Sigmoid colon (tissue), 7 donors: Measurements from ENCODE around the gene USP37. TPM values are rescaled to one million over a fixed set of nuclear protein-coding genes. Genes with fewer than 3 reads are reported as not detected.
"Not testable (repeated sequence)": the region's sequence is repeated elsewhere in the genome, so short reads cannot be mapped to it uniquely, and the experiment has no call there.

ENCODE experiments used
- DNase-seq: peaks from one replicate; pipeline ENCODE4 v3.0.0-alpha.2; 2019
- H3K27ac ChIP-seq, 4 donors: fragments of 200-600 bp; sonication (generic); one replicate each; pipeline ENCODE4 v1.5.1; 2016 to 2019; ENCODE audit warnings: mild to moderate bottlenecking in 1 of 4
- H3K27me3 ChIP-seq, 3 donors: fragments of 200-600 bp; sonication (generic); one replicate each; pipeline ENCODE4 v1.5.1; 2019; ENCODE audit warnings: mild to moderate bottlenecking in 1 of 3
- H3K36me3 ChIP-seq, 4 donors: fragments of 200-600 bp; sonication (generic); one replicate each; pipeline ENCODE4 v1.5.1; 2016 to 2019
- H3K4me1 ChIP-seq, 4 donors: fragments of 200-600 bp; sonication (generic); one replicate each; pipeline ENCODE4 v1.5.1; 2017 to 2019
- H3K4me3 ChIP-seq, 4 donors: fragments of 200-600 bp; sonication (generic); one replicate each; pipeline ENCODE4 v1.5.1; 2017 to 2019; ENCODE audit warnings: mild to moderate bottlenecking in 2 of 4, moderate library complexity in 1 of 4
- H3K9me3 ChIP-seq, 4 donors: fragments of 200-600 bp in 3 of 4; sonication (generic) in 3 of 4; one replicate each; pipeline versions ENCODE4 v1.5.1 to v1.6.1; 2013 to 2019
- CTCF ChIP-seq, 4 experiments: fragments of 450-650 bp in 3 of 4; fragments of 200-600 bp in 1 of 4; IDR thresholded peaks; one replicate each; pipeline ENCODE4 v1.5.1; 2016 to 2019; ENCODE audit warnings: antibody characterized with exemption in 4 of 4, mild to moderate bottlenecking in 3 of 4, moderate library complexity in 2 of 4
- EP300 ChIP-seq, 4 donors: sonication (generic); formaldehyde crosslinking; IDR thresholded peaks; one replicate each; pipeline ENCODE4 v1.6.1; 2017; ENCODE audit warnings: antibody characterized with exemption in 4 of 4
- POLR2A ChIP-seq, 2 donors: fragments of 450-650 bp; IDR thresholded peaks; one replicate each; pipeline ENCODE4 v1.6.1; 2016; ENCODE audit warnings: antibody characterized with exemption in 2 of 2, mild to moderate bottlenecking in 2 of 2, moderate library complexity in 2 of 2
- POLR2AphosphoS5 ChIP-seq, 4 donors: sonication (generic); formaldehyde crosslinking; IDR thresholded peaks; one replicate each; pipeline ENCODE4 v1.6.1; 2017; ENCODE audit warnings: antibody characterized with exemption in 4 of 4
- WGBS, 2 donors: extraction: QIAGEN DNeasy Blood & Tissue Kit; methylation state at CpG; one replicate each; pipeline ENCODE4 v1.1.7; 2013; 5-methylcytosine and 5-hydroxymethylcytosine counted together
- intact Hi-C: fragments of 100-400 bp; cut with DNase I; formaldehyde crosslinking; loops from one replicate; pipeline ENCODE4 v1.15.1; 2023
- polyA plus RNA-seq, 3 donors: library from polyadenylated mRNA; stranded (reverse); fragments of 200-250 nt; gene quantifications; one replicate each; pipeline ENCODE4 v1.2.3, GENCODE V29; 2013
- total RNA-seq, 4 donors: library from RNA; depleted of rRNA; stranded (reverse); fragments of >200 nt; gene quantifications; one replicate each; pipeline ENCODE4 v1.1.0, GENCODE V29; 2016
- donor health status: healthy with polysubstance abuse.
- donor health status: Bipolar disorder and iron deficiency.
- donor health status: healthy.

The USP37 gene
- total and polyA plus RNA-seq, 7 donors: 1.8 to 11.4 (median 6.6) TPM

- no peaks in the 10 kb centered on the region for H3K4me1 ChIP-seq
- H3K4me3 ChIP-seq: no peak overlapping the region
- no peak overlapping the region for H3K27ac ChIP-seq
- no peak for DNase-seq
- no peaks in the 10 kb centered on the region for H3K27me3 ChIP-seq
- no peaks in the 10 kb centered on the region for H3K9me3 ChIP-seq
- peaks cover 8 to 71% (median 17%) of the 10 kb centered on the region in 4 donors for H3K36me3 ChIP-seq
- WGBS, 2 donors: 50 to 85% methylated on average over 2 of the region's 2 CpGs
- TF ChIP-seq POLR2AphosphoS5 (IDR thresholded peaks at IDR 0.05) (no peak), EP300 (IDR thresholded peaks at IDR 0.05) (no peak), POLR2A (IDR thresholded peaks at IDR 0.05) (no peak), CTCF (IDR thresholded peaks at IDR 0.05) (no peak)
- intact Hi-C loops: no loop called here
Observed at GRCh38 chr2:218557941-218558340, 10.2 kb downstream of the USP37 start.

GRCh38 chr2:218555527-218555926 is 12.6 kb downstream of the USP37 start:
- no peaks in the 10 kb centered on the region for H3K27me3 ChIP-seq
- TF ChIP-seq CTCF (IDR thresholded peaks at IDR 0.05) (no peak), EP300 (IDR thresholded peaks at IDR 0.05) (no peak), POLR2A (IDR thresholded peaks at IDR 0.05) (no peak), POLR2AphosphoS5 (IDR thresholded peaks at IDR 0.05) (no peak)

GRCh38 chr2:218554225-218554624 is 13.9 kb downstream of the USP37 start:
- intact Hi-C loops, H3K4me3 ChIP-seq, H3K27me3 ChIP-seq, H3K27ac ChIP-seq, DNase-seq, H3K9me3 ChIP-seq, H3K4me1 ChIP-seq: not testable (repeated sequence)
- 95 to 98% methylated on average over 3 of the region's 3 CpGs for WGBS, 2 donors
- H3K36me3 ChIP-seq: peaks cover 17 to 85% (median 24%) of the 10 kb centered on the region in 4 donors

More at GRCh38 chr2:218555527-218555926, 12.6 kb downstream of the USP37 start:
- intact Hi-C loops: no loop called here
- DNase-seq: no peak
- H3K27ac ChIP-seq: no peak overlapping the region
- H3K4me3 ChIP-seq: no peak overlapping the region
- H3K9me3 ChIP-seq: no peaks in the 10 kb centered on the region
- WGBS, 2 donors: 93% methylated on average over 4 of the region's 4 CpGs
- H3K4me1 ChIP-seq: no peaks in the 10 kb centered on the region
- peaks cover 17 to 86% (median 22%) of the 10 kb centered on the region in 4 donors for H3K36me3 ChIP-seq

- no peaks in the 10 kb centered on the region for H3K9me3 ChIP-seq
- H3K27ac ChIP-seq: no peak overlapping the region
- H3K36me3 ChIP-seq: peaks cover 10 to 89% (median 21%) of the 10 kb centered on the region in 4 donors
- no peak for DNase-seq
- H3K27me3 ChIP-seq: no peaks in the 10 kb centered on the region
- no peaks in the 10 kb centered on the region for H3K4me1 ChIP-seq
- TF ChIP-seq POLR2AphosphoS5 (IDR thresholded peaks at IDR 0.05) (no peak), CTCF (IDR thresholded peaks at IDR 0.05) (no peak), POLR2A (IDR thresholded peaks at IDR 0.05) (no peak), EP300 (IDR thresholded peaks at IDR 0.05) (no peak)
- no peak overlapping the region for H3K4me3 ChIP-seq
- intact Hi-C loops: no loop called here
Observed at GRCh38 chr2:218547978-218548377, 20.2 kb downstream of the USP37 start.

GRCh38 chr2:218547511-218547910 is 20.6 kb downstream of the USP37 start:
- no peak for DNase-seq
- intact Hi-C loops: no loop called here
- TF ChIP-seq POLR2A (IDR thresholded peaks at IDR 0.05) (no peak), CTCF (IDR thresholded peaks at IDR 0.05) (no peak), POLR2AphosphoS5 (IDR thresholded peaks at IDR 0.05) (no peak), EP300 (IDR thresholded peaks at IDR 0.05) (no peak)
- peaks cover 9 to 89% (median 20%) of the 10 kb centered on the region in 4 donors for H3K36me3 ChIP-seq
- no peaks in the 10 kb centered on the region for H3K9me3 ChIP-seq
- no peak overlapping the region for H3K27ac ChIP-seq
- no peaks in the 10 kb centered on the region for H3K4me1 ChIP-seq
- no peak overlapping the region for H3K4me3 ChIP-seq
- H3K27me3 ChIP-seq: no peaks in the 10 kb centered on the region
